DMS114 treated with DMSO at 0.1 percent for 48 hours (cell line): Measurements from ENCODE around the gene RANBP1.
"Not testable (repeated sequence)": the region's sequence is repeated elsewhere in the genome, so short reads cannot be mapped to it uniquely, and the experiment has no call there.

Source experiments
- DNase-seq: peaks from one replicate; lab custom pipeline; 2025; ENCODE audit not compliant: unreplicated experiment; lab: John Stamatoyannopoulos, UW

RANBP1 gene

DNA sequence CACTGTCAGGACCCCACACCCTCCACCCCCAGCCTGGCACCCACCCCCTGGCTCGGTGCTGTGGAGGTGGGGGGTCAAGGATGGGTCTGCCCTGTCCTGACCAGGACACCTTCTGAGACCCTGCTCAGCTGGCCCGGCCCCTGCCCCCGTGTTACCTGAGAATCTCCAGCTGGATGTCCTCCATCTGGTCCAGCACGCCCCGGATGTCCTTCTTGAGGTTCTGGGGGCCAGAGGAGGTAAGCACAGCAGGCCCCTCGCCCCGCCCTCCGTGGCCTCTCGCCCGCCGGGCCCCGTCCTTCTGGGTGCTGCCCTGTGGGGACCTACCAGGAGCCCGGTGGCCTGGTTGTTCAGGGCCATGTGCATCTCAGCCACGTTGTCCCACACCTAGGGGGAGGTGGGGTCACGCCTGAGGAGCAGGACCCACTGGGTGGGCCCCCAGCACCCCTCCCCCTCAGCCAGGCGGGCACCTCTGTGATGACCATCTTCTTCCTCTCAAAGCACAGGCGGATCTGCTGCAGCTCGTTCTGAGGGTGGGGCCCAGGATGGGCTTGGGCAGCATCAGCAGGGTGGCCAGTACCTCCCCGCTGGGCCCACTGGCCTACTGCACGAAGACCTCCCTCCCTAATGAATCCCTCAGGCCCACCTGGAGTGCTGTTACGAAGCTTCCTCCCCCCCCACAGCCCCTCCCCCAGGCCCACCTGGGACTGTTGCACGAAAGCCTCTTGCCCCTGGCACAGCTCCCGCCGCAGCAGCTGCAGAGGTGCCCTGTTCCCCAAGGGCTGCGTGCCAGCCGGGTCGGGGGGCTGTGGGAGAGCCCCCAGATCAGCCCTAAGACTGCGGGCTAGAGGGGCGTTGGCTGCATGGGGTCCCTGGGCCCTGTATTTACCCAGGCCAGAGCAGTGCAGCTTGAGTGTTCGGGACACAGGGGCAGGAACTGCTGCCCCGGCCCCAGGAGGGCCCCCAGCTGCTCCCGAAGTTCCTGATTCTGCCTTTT, 33.6 kb downstream of the RANBP1 start:
- DNase-seq, result no peak

DNA sequence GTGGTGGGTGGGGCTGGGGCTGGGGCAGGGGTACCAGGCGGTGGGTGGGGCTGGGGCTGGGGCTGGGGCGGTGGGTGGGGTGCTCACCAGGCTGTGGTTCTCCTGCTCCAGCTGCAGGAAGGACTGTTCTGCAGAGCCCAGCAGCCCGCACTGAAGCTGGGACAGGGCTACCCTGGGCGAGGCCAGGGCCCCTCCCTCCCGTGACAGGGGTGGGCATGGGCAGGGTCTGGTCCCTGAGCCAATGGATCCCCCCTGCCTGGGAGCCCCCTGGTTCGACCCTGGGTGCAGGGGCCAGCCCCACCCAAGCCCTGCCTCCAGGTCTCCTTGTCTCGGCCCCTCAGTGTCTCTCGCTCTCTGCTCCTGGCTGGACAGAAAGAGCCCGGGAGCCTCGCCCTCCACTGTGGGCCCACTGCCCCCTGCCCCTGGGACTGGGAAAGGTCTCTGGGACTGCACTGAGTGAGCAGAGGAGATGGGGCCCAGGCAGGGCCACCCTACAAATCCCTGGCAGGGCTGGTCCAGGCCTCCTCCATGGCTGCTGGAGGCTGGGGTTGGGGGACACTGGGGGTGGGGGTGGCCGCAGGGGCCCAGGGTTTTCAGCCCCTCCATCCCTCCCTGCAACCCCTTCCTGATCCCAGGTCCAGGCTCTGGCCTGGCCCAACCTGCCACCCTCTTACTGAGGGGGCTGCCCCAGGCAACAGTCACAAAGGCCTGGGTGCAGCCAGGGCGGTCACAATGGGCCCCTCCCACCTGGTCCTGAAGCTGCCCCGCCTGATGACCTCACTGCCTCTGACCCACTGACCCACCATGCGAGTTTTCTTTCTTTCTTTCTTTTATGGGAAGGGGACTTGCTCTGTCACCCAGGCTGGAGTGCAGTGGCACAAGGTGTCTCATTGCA, 34.7 kb downstream of the RANBP1 start, which contains the start of gene CCDC188:
TSS of gene CCDC188 (minus strand) at position 675 of the 895 bp plus-strand sequence. CDS start at position 606, 69 bp downstream.
- DNase-seq, result no peak

DNA sequence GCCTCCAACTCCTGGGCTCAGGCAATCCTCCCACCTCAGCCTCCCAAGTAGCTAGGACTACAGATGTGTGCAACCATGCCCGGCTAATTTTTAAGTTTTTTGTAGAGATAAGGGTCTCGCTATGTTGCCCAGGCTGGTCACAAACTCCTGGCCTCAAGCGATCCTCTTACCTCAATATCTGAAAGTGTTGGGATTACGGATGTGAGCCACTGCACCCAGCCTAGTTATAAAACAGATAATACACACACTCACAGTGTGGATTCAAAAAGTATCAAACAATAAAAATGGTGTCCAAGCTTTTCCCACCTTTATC, 35.3 kb downstream of the RANBP1 start:
- DNase-seq, result no peak

DNA sequence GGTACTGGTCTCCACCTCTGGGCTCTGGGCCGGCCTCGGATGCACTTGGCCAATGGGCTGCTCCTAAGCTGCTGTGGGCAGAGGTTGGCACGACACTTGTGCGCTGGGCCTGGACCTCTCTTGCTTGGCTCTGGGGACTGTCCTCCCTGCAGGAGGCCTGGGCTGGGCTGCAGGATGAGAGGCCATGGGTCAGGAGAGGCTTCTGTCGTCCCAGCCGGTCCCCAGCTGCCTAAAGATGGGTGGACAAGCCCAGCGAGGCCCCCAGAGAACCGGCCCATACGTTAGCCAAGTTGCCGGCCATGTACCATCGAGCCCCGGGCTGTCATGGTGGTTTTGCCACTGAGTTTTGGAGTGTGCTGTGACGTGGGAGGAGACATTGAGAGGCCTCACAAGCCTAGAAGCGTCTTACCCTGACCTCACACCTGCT, 36.6 kb downstream of the RANBP1 start:
- DNase-seq, result no peak

DNA sequence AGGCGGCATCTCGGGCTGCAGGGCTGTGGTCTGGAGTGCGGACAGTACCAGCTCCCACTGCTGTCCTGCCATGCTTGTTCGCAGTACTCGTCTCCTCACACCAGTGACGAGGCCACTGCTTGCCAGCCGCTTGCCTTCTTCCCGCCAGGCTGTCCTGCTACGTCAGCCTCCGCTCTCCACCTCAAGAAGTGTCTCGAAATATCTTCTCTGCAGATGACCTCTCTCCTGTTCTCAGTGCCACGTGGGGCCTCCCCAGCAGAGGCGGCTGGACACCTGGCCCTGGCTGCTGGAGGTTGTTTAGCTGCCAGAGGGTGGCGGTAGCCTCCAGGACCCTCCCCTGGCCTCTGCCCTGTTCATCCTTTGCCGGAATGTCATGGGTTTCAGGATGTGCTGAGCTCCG, 38.0 kb downstream of the RANBP1 start:
- no peak for DNase-seq

DNA sequence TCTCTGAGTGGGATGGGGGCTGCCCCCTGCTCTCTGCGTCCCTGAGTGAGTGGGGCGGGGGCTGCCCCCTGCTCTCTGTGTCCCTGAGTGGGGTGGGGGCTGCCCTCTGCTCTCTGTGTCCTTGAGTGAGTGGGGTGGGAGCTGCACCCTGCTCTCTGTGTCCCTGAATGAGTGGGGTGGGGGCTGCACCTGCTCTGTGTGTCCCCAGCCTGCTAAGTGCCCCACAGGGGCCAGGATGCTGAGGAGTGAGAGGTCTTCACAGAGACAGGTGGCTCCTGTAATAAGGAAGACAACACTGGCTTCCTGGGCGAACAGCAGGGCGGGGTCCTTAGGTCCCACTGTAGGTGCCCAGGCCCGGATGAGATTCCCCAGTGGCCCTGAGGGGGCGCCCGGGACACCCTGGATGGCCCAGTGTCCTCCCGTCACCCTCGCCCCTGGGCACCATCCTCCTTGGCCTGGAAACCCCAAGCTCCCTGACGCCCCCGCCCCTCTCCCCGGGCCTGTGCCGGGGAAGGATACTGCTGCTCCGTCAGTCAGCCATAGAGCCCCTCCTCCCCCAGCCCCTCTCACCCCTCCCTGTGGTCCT, 38.8 kb downstream of the RANBP1 start:
- no peak for DNase-seq

DNA sequence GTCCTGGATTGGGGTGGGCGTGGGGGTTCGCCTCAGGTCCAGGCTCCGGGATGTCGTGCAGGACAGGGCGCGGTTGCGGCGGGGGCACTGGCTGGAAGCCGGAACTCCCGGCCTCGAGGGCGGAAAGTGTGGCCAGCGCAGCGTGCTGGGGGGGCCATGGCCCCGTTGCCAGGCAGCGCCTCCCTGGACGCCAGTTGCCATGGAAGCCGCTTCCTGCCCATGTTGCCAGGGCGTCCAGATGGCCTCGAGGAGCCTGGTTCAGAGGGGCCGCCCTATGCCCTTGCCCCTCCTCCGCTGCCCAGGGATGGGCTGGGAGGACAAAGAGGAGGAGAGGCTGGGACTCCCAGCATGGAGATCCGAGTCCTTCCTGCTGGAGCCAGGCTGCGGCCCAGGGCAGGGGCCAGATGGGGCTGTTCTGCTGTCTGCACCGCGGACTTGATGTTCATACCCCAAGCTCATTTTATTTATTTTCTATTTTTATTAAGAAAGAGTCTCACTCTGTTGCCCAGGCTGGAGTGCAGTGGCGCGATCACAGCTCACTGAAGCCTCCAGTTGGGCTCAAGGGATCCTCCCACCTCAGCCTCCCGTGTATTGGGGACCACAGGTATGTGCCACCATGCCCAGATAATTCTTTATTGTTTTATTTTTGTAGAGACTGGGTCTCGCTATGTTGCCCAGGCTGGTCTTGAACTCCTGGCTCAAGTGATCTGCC, 39.6 kb downstream of the RANBP1 start:
- no peak for DNase-seq

DNA sequence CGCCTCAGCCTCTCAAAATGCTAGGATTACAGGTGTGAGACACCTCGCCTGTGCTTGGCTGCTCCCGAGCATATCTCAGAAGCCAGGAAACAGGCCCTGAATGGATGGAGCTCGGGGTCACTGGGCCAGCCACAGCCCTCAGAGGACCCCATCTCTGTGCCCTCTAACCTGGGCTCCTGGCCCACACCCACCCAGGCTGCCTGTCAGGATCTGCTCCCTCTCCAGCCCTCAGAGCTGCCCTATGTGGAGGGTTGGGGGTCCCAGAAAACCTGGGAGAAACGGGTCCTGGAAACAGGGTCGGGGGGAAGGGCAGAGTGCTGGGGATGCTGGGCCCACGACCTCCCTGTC, 40.1 kb downstream of the RANBP1 start:
- DNase-seq, result no peak

DNA sequence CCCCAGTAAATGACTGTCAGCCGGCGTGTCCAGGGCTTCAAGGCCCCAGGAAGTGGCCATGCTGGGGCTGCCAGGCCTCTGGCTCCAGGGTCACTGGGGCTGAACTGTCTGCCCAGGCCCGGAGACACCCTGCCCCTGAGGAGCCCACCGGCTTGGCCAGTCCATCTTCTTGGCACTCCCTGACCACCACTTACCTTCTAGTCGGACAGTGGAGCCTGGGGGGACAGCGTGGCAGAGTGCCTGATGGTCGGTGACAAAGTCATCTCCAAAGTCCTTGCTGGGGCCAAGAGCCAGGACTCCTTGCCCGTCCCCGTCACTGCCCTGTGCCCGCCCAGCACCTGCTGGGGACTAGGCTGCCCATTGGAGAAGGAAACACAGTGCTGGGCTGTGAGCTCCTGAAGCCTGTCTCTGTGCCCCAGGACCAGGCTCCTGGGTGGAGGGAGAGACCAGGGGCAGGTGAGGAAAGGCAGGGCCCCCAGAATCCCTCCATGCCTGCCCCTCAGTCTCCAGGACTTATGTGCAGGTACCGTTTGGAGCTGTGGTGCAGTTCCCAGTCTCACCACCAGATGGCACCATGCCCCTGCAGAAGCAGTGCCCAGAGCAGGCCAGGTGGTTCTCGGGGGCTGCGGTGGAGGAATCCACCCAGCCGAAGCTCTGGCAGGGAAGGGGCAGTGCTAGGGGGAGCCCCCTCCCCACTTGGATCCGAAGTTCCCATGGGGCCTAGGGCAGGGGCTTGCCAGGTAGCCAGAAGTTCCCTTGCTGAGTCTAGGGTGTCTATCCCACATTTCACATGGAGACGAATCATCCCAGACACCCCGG, 40.9 kb downstream of the RANBP1 start:
- DNase-seq, result no peak

DNA sequence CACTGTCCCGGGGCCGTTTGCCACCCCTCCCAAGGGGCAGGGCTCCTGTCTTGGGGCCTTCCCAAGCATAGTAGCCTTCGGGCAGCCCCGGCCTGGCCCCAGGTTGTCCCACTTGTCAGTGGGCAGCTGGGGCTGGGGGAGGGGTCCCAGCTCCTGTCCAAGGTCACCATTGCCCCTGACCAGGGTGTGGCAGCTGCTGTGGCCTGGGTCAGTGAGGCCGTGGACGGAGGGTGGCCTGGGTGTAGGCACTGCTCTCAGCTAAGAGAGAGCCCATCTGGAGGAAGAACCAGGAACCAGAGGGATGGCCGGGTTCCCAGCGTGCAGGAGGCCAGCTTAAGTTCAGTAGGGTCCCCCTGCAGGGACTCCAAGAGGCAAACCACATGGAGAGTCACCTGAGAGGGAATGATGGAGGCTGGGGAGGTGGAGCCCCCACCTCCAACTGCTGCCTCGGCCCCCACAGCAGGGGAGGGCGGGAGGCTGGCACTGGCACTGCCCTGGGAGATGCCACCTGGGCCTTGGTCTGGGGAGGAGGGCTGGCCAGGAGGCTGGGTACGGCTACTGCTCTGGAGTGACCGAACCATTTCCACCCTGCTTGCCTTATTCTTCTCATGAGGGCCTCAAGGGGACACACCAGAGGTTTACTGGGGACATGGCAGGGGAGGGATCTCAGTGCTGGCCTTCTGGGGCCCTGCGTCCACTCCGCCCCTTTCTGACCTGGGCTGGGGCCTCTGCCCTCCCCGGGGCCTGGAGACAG, 41.7 kb downstream of the RANBP1 start:
- no peak for DNase-seq

DNA sequence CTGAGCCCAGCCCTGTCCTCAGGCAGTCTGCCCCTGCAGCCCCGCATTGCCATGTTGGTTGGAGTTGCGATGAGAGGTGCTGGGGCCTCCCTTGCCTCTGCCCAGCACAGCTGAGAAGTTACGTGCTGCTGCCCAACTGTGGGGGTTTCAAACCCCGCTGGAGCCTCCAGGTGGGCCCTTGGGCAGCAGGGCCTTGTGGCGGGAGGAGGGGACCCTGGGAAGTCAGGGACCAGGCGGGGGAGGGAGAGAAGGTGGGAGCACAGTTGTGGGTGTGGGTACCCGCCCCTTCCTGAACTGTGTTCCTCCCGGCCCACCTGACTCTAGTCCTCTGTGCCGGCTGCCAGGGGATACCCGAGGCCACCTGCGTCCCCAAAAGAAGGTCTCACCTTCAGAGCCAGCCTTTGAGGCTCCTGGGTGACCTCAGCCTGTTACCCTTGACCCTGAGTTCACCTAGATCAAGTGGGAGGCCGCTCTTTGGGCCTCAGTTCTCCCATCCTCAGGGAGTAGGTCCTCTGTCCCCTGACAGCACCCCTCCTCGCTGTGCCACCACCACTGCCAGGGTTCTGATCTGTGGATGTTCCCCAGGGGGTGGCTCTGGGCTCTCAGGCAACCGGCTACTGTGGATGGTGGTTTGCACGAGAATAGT, 42.6 kb downstream of the RANBP1 start:
- DNase-seq, result no peak

DNA sequence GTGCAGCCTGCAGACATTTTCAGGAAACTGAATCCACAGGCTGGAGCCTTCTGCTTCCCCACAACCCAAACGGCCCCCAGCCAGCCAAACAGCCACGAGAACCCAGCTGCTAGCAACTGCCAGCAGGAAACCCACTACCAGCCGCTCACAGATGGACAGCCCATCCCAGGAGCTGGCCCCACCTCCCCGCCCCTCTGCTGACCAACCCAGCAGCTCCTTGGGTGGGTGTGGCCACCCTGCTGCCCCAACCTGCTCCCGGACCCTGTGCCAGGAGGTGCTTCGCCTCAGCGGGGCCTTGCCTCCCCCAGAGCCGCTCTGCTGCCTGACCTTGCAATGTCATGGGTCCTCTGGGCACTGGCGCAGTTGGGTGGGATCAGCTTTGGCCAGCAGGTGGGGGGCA, 43.2 kb downstream of the RANBP1 start:
- DNase-seq, result no peak

DNA sequence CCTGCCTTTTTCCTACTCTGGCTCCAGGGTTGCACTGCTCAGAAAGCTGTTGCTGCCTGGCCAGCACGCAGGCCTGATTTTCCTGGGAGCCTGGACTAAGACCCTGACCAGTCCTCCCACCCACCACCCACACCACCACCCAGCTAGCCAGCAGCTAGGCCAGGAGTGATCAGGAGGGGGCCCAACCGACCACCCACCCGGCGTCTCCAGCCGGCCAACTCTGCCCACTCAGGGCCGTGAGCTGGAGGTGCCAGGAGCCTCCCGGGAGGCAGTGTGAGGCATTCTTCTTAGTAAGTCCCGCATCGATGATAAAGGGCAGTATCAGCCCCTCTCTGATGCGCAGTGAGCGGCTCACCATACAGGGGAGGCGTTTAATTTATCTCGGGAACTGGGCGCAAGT, 43.6 kb downstream of the RANBP1 start:
- not testable (repeated sequence) for DNase-seq

DNA sequence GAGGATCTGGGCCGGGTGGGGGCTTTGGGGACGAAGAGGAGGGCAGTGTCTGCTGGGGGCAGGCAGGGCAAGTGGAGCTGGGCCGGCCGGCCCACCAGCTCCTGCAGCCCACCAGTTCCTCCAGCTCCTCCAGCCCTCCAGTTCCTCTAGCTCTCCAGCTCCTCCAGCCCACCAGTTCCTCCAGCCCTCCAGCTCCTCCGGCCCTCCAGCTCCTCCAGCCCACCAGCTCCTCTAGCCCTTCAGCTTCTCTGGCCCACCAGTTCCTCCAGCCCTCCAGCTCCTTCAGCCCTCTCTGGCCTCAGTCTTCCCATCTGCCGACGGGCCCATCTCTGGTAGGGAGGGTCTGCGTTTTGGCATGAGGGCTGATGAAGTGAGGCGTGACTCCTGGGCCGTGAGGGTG, 44.1 kb downstream of the RANBP1 start:
- DNase-seq, result no peak

DNA sequence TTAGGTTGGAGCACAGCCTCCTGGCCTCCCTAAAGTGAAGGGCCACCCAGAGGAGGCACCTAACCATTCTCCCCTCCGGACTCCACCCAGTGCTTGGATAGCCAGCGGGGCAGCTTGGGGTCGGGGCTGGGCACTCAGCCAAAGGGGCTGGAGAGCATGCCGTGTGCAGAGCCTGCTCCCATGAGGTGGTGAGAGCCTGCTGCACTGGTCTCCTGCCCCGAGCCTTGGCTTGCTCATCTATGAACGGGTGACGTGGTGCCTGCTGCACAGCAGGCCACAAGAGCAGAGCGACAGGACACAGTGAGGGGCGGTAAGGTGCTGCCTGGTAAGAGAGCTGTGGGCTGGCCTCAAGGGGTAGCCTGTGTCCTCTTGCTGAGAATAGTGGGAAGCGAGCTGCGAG, 49.0 kb downstream of the RANBP1 start:
- no peak for DNase-seq

DNA sequence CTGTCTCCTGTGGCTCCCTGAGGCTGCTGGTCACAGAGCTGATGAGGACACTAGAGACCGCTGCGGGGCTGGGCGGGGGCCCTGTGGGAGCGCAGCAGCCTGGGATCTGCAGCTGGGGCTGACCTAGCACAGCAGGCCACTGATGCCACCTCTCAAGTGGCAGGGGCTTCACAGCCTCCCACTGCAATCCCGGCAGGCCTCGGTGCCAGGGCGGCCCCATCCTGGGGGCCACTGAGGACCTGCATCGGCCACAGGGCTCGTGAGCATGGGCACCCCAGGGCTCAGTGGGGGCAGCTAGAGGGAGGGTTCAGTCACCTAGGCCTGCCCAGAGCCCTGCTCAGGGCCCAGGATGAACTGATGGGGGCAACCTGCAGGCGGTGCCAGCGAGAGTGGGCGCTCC, 49.5 kb downstream of the RANBP1 start:
- no peak for DNase-seq

DNA sequence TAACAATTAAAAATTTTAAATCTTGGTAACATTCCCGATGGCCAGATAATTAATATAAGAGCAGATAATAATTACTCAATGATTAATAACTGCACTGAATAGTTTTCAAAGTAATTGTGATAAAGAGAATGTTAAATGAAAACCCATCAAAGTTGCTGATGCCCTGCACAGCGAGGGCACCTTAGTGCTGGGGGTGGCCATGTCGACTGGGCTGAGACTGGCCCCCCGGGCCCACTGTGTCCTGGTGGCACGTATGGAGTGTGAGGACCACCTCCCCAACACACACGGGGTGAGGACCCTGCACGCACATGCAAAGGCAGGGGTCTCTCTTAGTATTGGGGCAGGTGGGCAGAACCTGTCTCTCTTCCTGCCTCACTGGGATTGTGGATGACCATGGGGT, 50.0 kb downstream of the RANBP1 start:
- DNase-seq, result no peak

DNA sequence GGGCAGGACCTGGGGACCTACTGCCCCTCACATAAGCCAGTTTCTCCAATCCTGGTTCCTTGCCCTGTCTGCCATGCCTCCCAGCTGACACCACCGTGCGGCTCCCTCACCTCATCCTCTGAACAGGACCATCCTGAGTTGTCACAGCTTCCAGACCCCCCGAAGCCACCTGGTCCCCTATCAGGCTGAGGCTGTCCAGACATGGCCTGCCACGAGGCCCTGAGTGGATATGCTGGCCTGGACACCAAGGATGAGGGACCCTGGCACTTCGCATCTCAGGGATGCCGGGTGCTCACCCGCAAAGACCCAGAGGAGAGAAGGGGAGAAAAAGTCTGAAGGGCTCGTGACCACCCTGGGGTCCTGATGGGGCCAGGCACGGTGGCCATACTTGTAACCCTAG, 50.8 kb downstream of the RANBP1 start:
- DNase-seq, result no peak
